DND-41 (cell line): Measurements from ENCODE around the gene ALCAM.

Experiments
- ATAC-seq: fragments of 200-7000 bp; cut with Tn5 transposase; 3 replicates; pipeline ENCODE4 v1.9.1; 2021; ENCODE audit warnings: low read depth; ENCODE audit not compliant: insufficient read depth
- DNase-seq: peaks from one replicate; pipeline ENCODE4 v3.0.0-alpha.2; 2020
- H2AFZ ChIP-seq: 2 replicates; pipeline ENCODE4 v1.6.0; 2012; ENCODE audit warnings: low read depth, low read length
- H3K27ac ChIP-seq: 2 replicates; pipeline ENCODE4 v1.5.1; 2012; ENCODE audit warnings: low read length, inconsistent platforms
- H3K27me3 ChIP-seq: fragments of 200-600 bp; sonication (generic); 2 replicates; pipeline ENCODE4 v1.6.0; 2012; ENCODE audit warnings: low read length, mild to moderate bottlenecking, inconsistent platforms; ENCODE audit not compliant: insufficient read depth, poor library complexity
- H3K36me3 ChIP-seq: 2 replicates; pipeline ENCODE4 v1.5.1; 2012; ENCODE audit warnings: low read length, inconsistent platforms; ENCODE audit not compliant: insufficient read depth
- H3K4me1 ChIP-seq: 2 replicates; pipeline ENCODE4 v1.5.1; 2012; ENCODE audit warnings: mild to moderate bottlenecking, low read length; ENCODE audit not compliant: insufficient read depth
- H3K4me2 ChIP-seq: 2 replicates; pipeline ENCODE4 v1.6.0; 2012; ENCODE audit warnings: mild to moderate bottlenecking, moderate library complexity, low read length, inconsistent platforms; ENCODE audit not compliant: insufficient read depth
- H3K4me3 ChIP-seq, 2 experiments: fragments of 200-600 bp in 1 of 2; shearing (Covaris generic) in 1 of 2; 2 replicates each; pipeline ENCODE4 v1.5.1; 2012 to 2016; ENCODE audit warnings: inconsistent platforms in 2 of 2, low read length in 2 of 2, mild to moderate bottlenecking in 2 of 2, low read depth in 1 of 2, moderate library complexity in 1 of 2
- H3K79me2 ChIP-seq: 2 replicates; pipeline ENCODE4 v1.6.0; 2012; ENCODE audit warnings: low read length, inconsistent platforms; ENCODE audit not compliant: insufficient read depth
- H3K9ac ChIP-seq: 2 replicates; pipeline ENCODE4 v1.6.0; 2012; ENCODE audit warnings: low read depth, mild to moderate bottlenecking, inconsistent platforms, low read length, moderate library complexity
- H3K9me3 ChIP-seq: 2 replicates; pipeline ENCODE4 v1.5.1; 2012; ENCODE audit warnings: low read length, moderate library complexity, mild to moderate bottlenecking, inconsistent platforms; ENCODE audit not compliant: insufficient read depth, severe bottlenecking
- H4K20me1 ChIP-seq: 2 replicates; pipeline ENCODE4 v1.6.0; 2012; ENCODE audit warnings: low read length; ENCODE audit not compliant: insufficient read depth
- CTCF ChIP-seq: IDR thresholded peaks from 2 replicates; pipeline ENCODE4 v1.5.1; 2012; ENCODE audit warnings: borderline replicate concordance, low read length, moderate library complexity, mild to moderate bottlenecking; ENCODE audit not compliant: poor library complexity, severe bottlenecking; ENCODE audit errors: extremely low read depth
- EZH2 ChIP-seq: IDR thresholded peaks from 3 replicates; pipeline ENCODE4 v1.6.1; 2012; ENCODE audit warnings: borderline replicate concordance, low read depth, mild to moderate bottlenecking, moderate library complexity, low read length, inconsistent platforms; ENCODE audit not compliant: severe bottlenecking

ALCAM gene

GRCh38 chr3:105359098-105359762 is 7.5 kb upstream of the ALCAM start:
- Histone ChIP-seq H2AFZ (no peak overlapping the region), H3K27ac (no peak overlapping the region), H3K36me3 (no peaks in the 10 kb centered on the region), H3K79me2 (no peaks in the 10 kb centered on the region), H3K4me1 (no peaks in the 10 kb centered on the region), H3K9me3 (no peaks in the 10 kb centered on the region), H3K9ac (no peak overlapping the region), H3K4me3 (no peak overlapping the region), H3K4me2 (no peak overlapping the region), H4K20me1 (no peaks in the 10 kb centered on the region), H3K27me3 (no peaks in the 10 kb centered on the region)
- DNase-seq (no peak), ATAC-seq (no peak)
- TF ChIP-seq EZH2 (no peak), CTCF (no peak)

GRCh38 chr3:105360003-105360402 is 6.7 kb upstream of the ALCAM start:
- no peak overlapping the region for H3K27ac ChIP-seq
- H3K9ac ChIP-seq = no peak overlapping the region
- H3K9me3 ChIP-seq = no peaks in the 10 kb centered on the region
- H3K4me1 ChIP-seq = no peaks in the 10 kb centered on the region
- no peaks in the 10 kb centered on the region for H3K27me3 ChIP-seq
- H3K36me3 ChIP-seq = no peaks in the 10 kb centered on the region
- TF ChIP-seq CTCF (no peak), EZH2 (no peak)
- H3K4me2 ChIP-seq = no peak overlapping the region
- H2AFZ ChIP-seq = no peak overlapping the region
- H3K79me2 ChIP-seq = no peaks in the 10 kb centered on the region
- no peak overlapping the region for H3K4me3 ChIP-seq
- ATAC-seq = no peak
- no peak for DNase-seq
- no peaks in the 10 kb centered on the region for H4K20me1 ChIP-seq

- H3K4me2 ChIP-seq = no peak overlapping the region
- H3K4me3 ChIP-seq = no peak overlapping the region
- no peaks in the 10 kb centered on the region for H3K9me3 ChIP-seq
- ATAC-seq (no peak), DNase-seq (no peak)
- H3K27me3 ChIP-seq = no peaks in the 10 kb centered on the region
- H4K20me1 ChIP-seq = no peaks in the 10 kb centered on the region
- TF ChIP-seq CTCF = no peak
- no peak for TF ChIP-seq EZH2
- H3K79me2 ChIP-seq = no peaks in the 10 kb centered on the region
- no peak overlapping the region for H2AFZ ChIP-seq
- H3K27ac ChIP-seq = no peak overlapping the region
- H3K4me1 ChIP-seq = peaks cover 14% of the 10 kb centered on the region
- no peak overlapping the region for H3K9ac ChIP-seq
- no peaks in the 10 kb centered on the region for H3K36me3 ChIP-seq
Measured at GRCh38 chr3:105362021-105362665, 4.6 kb upstream of the ALCAM start.
